HepG2 (cell line): Measurements from ENCODE around the gene CHTF8. TPM values are rescaled to one million over a fixed set of nuclear protein-coding genes. Genes with fewer than 3 reads are reported as not detected.
A peak's percentile ranks its signal among the peaks of the same experiment; 100 is the strongest.

Source experiments
- CENPBD1 ChIP-seq: sonication (generic); formaldehyde crosslinking; IDR thresholded peaks from 2 replicates; pipeline ENCODE4 v1.8.0; 2022; ENCODE audit warnings: missing genetic modification reagents, low read depth, mild to moderate bottlenecking, borderline replicate concordance
- CHD2 ChIP-seq: IDR thresholded peaks from 2 replicates; pipeline ENCODE4 v1.6.1; 2011; ENCODE audit warnings: low read depth, low read length, improper control_type of control experiment
- CREB3 ChIP-seq: sonication (generic); formaldehyde crosslinking; IDR thresholded peaks from 2 replicates; pipeline ENCODE4 v1.5.0; 2020; ENCODE audit warnings: missing genetic modification reagents
- DNMT1 ChIP-seq: sonication (generic); formaldehyde crosslinking; IDR thresholded peaks from 2 replicates; pipeline ENCODE4 v1.5.1; 2020; ENCODE audit warnings: mild to moderate bottlenecking, missing genetic modification reagents
- FOXP1 ChIP-seq, 2 experiments: fragments of 450-650 bp in 1 of 2; IDR thresholded peaks; 2 replicates each; pipeline ENCODE4 v1.6.1; 2017 to 2018; ENCODE audit warnings: antibody characterized with exemption in 1 of 2
- HOXA9 ChIP-seq: sonication (generic); formaldehyde crosslinking; IDR thresholded peaks from 2 replicates; pipeline ENCODE4 v1.8.1; 2022; ENCODE audit warnings: missing genetic modification reagents, mild to moderate bottlenecking, moderate library complexity, borderline replicate concordance
- KDM5B ChIP-seq: sonication (generic); formaldehyde crosslinking; IDR thresholded peaks from 2 replicates; pipeline ENCODE4 v1.4.0; 2020; ENCODE audit warnings: missing genetic modification reagents, mild to moderate bottlenecking, borderline replicate concordance
- KLF11 ChIP-seq: IDR thresholded peaks from 2 replicates; pipeline ENCODE4 v1.6.1; 2016; ENCODE audit warnings: missing compliant biosample characterization
- MXD4 ChIP-seq: IDR thresholded peaks from 2 replicates; pipeline ENCODE4 v1.6.1; 2016; ENCODE audit warnings: mild to moderate bottlenecking, missing biosample characterization, missing genetic modification reagents
- POLR2A ChIP-seq, 2 experiments: IDR thresholded peaks; 2 replicates each; pipeline ENCODE4 v1.6.1; 2011; ENCODE audit warnings: low read depth in 2 of 2, low read length in 2 of 2, mild to moderate bottlenecking in 1 of 2, moderate library complexity in 1 of 2; ENCODE audit not compliant: insufficient read depth in 1 of 2
- SIN3B ChIP-seq: fragments of 150-350 bp; IDR thresholded peaks from 2 replicates; pipeline ENCODE4 v1.6.1; 2014; ENCODE audit warnings: low read length
- SKI ChIP-seq: fragments of 450-650 bp; IDR thresholded peaks from one replicate; pipeline ENCODE4 v1.6.1; 2018; ENCODE audit warnings: mild to moderate bottlenecking; ENCODE audit not compliant: partially characterized antibody
- STAT6 ChIP-seq: sonication (generic); formaldehyde crosslinking; IDR thresholded peaks from 2 replicates; pipeline ENCODE4 v1.4.0; 2020; ENCODE audit warnings: missing genetic modification reagents, mild to moderate bottlenecking, borderline replicate concordance
- ZNF180 ChIP-seq: sonication (generic); formaldehyde crosslinking; IDR thresholded peaks from 2 replicates; pipeline ENCODE4 v1.4.0; 2020; ENCODE audit warnings: low read depth, missing genetic modification reagents, borderline replicate concordance
- ZNF3 ChIP-seq: IDR thresholded peaks from 2 replicates; pipeline ENCODE4 v1.7.0; 2017; ENCODE audit warnings: inconsistent platforms
- ZNF546 ChIP-seq: sonication (generic); formaldehyde crosslinking; conservative IDR thresholded peaks from 2 replicates; pipeline ENCODE4 v1.8.1; 2023; ENCODE audit warnings: mild to moderate bottlenecking, missing genetic modification reagents
- ZNF552 ChIP-seq: sonication (generic); formaldehyde crosslinking; IDR thresholded peaks from 2 replicates; pipeline ENCODE4 v1.9.0; 2022; ENCODE audit warnings: missing genetic modification reagents, mild to moderate bottlenecking, borderline replicate concordance
- ZNF644 ChIP-seq: IDR thresholded peaks from 2 replicates; pipeline ENCODE4 v1.6.1; 2016; ENCODE audit warnings: low read depth
- ZNF710 ChIP-seq: sonication (generic); formaldehyde crosslinking; IDR thresholded peaks from 2 replicates; pipeline ENCODE4 v1.5.0; 2020; ENCODE audit warnings: mild to moderate bottlenecking, missing genetic modification reagents, borderline replicate concordance
- ZNF746 ChIP-seq: sonication (generic); formaldehyde crosslinking; IDR thresholded peaks from 2 replicates; pipeline ENCODE4 v1.8.0; 2022; ENCODE audit warnings: mild to moderate bottlenecking, missing genetic modification reagents
- ZNF780A ChIP-seq: sonication (generic); formaldehyde crosslinking; IDR thresholded peaks from 2 replicates; pipeline ENCODE4 v1.8.0; 2022; ENCODE audit warnings: mild to moderate bottlenecking, missing genetic modification reagents, moderate library complexity
- ZNF781 ChIP-seq: sonication (generic); formaldehyde crosslinking; IDR thresholded peaks from 2 replicates; pipeline ENCODE4 v1.5.1; 2020; ENCODE audit warnings: borderline replicate concordance, mild to moderate bottlenecking, missing genetic modification reagents; ENCODE audit errors: not compliant biosample characterization
- ZNF883 ChIP-seq: sonication (generic); formaldehyde crosslinking; IDR thresholded peaks from 2 replicates; pipeline ENCODE4 v1.5.1; 2020; ENCODE audit warnings: mild to moderate bottlenecking, missing genetic modification reagents; ENCODE audit errors: not compliant biosample characterization
- polyA plus RNA-seq, 8 experiments: library from polyadenylated mRNA; depleted of rRNA in 3 of 8; stranded (reverse) in 7 of 8; unstranded in 1 of 8; fragments of >200 nt; fragmentation: Illumina TruSeq in 4 of 8; extraction: Trizol in 4 of 8; gene quantifications; 2 replicates each; pipeline versions ENCODE4 v1.2.1 to v1.2.3, GENCODE V29; 2011 to 2016; ENCODE audit warnings: low read depth in 4 of 8, missing spikeins in 1 of 8, mixed read lengths in 1 of 8; ENCODE audit not compliant: insufficient read depth in 1 of 8
- total RNA-seq, 5 experiments: library from RNA; depleted of rRNA; stranded (reverse); fragments of >200 nt; fragmentation: Illumina TruSeq; extraction: Trizol; gene quantifications; 2 replicates each; pipeline ENCODE4 v1.2.3, GENCODE V29; 2016; ENCODE audit warnings: low read depth in 1 of 5

CHTF8 gene
- total and polyA plus RNA-seq, 2 of the 13 experiments (the other 11 are each of a cell fraction or from before 2014, with no cell fraction given), result 37.2 to 67.5 TPM

- TF ChIP-seq FOXP1 (IDR thresholded peaks at IDR 0.05) (no peak), FOXP1 (CRISPR knock-in tag; IDR thresholded peaks at IDR 0.05) (0 out of 2 replicates have a peak, but pooled peaks have one; percentile 29), ZNF746 (peak; percentile 36; the same call in 1 of the 2 replicates), ZNF710 (peak; percentile 32; the same call in 1 of the 2 replicates), HOXA9 (CRISPR knock-in tag) (peak; percentile 93; the same call in 1 of the 2 replicates), SKI (peak; percentile 66), KDM5B (CRISPR knock-in tag) (no peak; the same call in 1 of the 2 replicates), CHD2 (no peak), KLF11 (CRISPR knock-in tag) (no peak), ZNF546 (CRISPR knock-in tag) (peak; percentile 73; the same call in 1 of the 2 replicates), CREB3 (CRISPR knock-in tag) (0 out of 2 replicates have a peak, but pooled peaks have one; percentile 56), ZNF644 (CRISPR knock-in tag) (no peak), DNMT1 (CRISPR knock-in tag) (peak; percentile 87; the same call in 1 of the 2 replicates), MXD4 (CRISPR knock-in tag) (peak; percentile 98), STAT6 (CRISPR knock-in tag) (no peak), ZNF180 (CRISPR knock-in tag) (no peak), ZNF883 (peak; percentile 64), POLR2A (IDR thresholded peaks at IDR 0.05; ENCODE audit: insufficient read depth in 1 of 2, low read depth in 2 of 2, low read length in 2 of 2) (peak in 1 of 2 experiments; percentile 94; a peak in 3 of 4 replicates), ZNF552 (CRISPR knock-in tag) (peak; percentile 65; the same call in 1 of the 2 replicates), ZNF781 (CRISPR knock-in tag) (peak; percentile 38), ZNF780A (peak; percentile 52), CENPBD1 (CRISPR knock-in tag) (no peak; the same call in 1 of the 2 replicates), SIN3B (peak; percentile 67), ZNF3 (CRISPR knock-in tag) (no peak)
These were observed at the start of gene CHTF8, which contains the start of gene UTP4 (continued) for GRCh38 chr16:69132424-69133252.
